Osteocyte (in vitro differentiated cells): ENCODE measurements around the gene DPP7. TPM values are rescaled to one million over a fixed set of nuclear protein-coding genes. Genes with fewer than 3 reads are reported as not detected.

ENCODE experiments used
- DNase-seq: peaks from one replicate; pipeline ENCODE4 v3.0.0; 2021; ENCODE audit warnings: mixed read lengths; ENCODE audit not compliant: unreplicated experiment; ENCODE audit errors: extremely low spot score
- H3K27ac Mint-ChIP-seq: one replicate; pipeline ENCODE4 v1.8.0; 2021; ENCODE audit warnings: mild to moderate bottlenecking, mixed read lengths; ENCODE audit not compliant: unreplicated experiment
- H3K27me3 Mint-ChIP-seq: one replicate; pipeline ENCODE4 v1.8.0; 2021; ENCODE audit warnings: mixed read lengths; ENCODE audit not compliant: unreplicated experiment
- H3K36me3 Mint-ChIP-seq: one replicate; pipeline ENCODE4 v1.8.0; 2021; ENCODE audit warnings: mixed read lengths; ENCODE audit not compliant: unreplicated experiment
- H3K4me1 Mint-ChIP-seq: one replicate; pipeline ENCODE4 v1.8.0; 2021; ENCODE audit warnings: mixed read lengths; ENCODE audit not compliant: unreplicated experiment
- H3K4me3 Mint-ChIP-seq: one replicate; pipeline ENCODE4 v1.8.0; 2021; ENCODE audit warnings: mild to moderate bottlenecking, moderate library complexity, mixed read lengths; ENCODE audit not compliant: unreplicated experiment
- H3K9me3 Mint-ChIP-seq: one replicate; pipeline ENCODE4 v1.8.0; 2021; ENCODE audit warnings: mixed read lengths; ENCODE audit not compliant: unreplicated experiment
- total RNA-seq: library from RNA; stranded (reverse); gene quantifications from 2 replicates; pipeline ENCODE4 v1.2.1, GENCODE V29; 2021
- TF ChIP-seq, protein P1 (sequence below): fragments of 200-600 bp; sonication (generic); IDR thresholded peaks from 2 replicates; pipeline ENCODE4 v1.5.0; 2021; ENCODE audit warnings: antibody characterized with exemption, mild to moderate bottlenecking, moderate library complexity

DPP7 gene
- total RNA-seq, 1 donor from 2014 or later: 118 TPM

- Mint-ChIP-seq H3K36me3 (peaks cover 26% of the 10 kb centered on the region), H3K9me3 (no peaks in the 10 kb centered on the region), H3K27me3 (no peaks in the 10 kb centered on the region), H3K4me1 (no peaks in the 10 kb centered on the region), H3K4me3 (no peak overlapping the region), H3K27ac (no peak overlapping the region)
- TF ChIP-seq, protein P1, sequence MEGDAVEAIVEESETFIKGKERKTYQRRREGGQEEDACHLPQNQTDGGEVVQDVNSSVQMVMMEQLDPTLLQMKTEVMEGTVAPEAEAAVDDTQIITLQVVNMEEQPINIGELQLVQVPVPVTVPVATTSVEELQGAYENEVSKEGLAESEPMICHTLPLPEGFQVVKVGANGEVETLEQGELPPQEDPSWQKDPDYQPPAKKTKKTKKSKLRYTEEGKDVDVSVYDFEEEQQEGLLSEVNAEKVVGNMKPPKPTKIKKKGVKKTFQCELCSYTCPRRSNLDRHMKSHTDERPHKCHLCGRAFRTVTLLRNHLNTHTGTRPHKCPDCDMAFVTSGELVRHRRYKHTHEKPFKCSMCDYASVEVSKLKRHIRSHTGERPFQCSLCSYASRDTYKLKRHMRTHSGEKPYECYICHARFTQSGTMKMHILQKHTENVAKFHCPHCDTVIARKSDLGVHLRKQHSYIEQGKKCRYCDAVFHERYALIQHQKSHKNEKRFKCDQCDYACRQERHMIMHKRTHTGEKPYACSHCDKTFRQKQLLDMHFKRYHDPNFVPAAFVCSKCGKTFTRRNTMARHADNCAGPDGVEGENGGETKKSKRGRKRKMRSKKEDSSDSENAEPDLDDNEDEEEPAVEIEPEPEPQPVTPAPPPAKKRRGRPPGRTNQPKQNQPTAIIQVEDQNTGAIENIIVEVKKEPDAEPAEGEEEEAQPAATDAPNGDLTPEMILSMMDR: no peak
- DNase-seq: no peak
Observed at GRCh38 chr9:137099231-137099630, 15.3 kb downstream of the DPP7 start.

- Mint-ChIP-seq H3K27me3 (no peaks in the 10 kb centered on the region), H3K4me1 (no peaks in the 10 kb centered on the region), H3K36me3 (peaks cover 31% of the 10 kb centered on the region), H3K27ac (no peak overlapping the region), H3K9me3 (no peaks in the 10 kb centered on the region), H3K4me3 (no peak overlapping the region)
- TF ChIP-seq, protein P1: no peak
- no peak for DNase-seq
Observed at GRCh38 chr9:137097761-137098462, 16.6 kb downstream of the DPP7 start.

- Mint-ChIP-seq H3K9me3 (no peaks in the 10 kb centered on the region), H3K4me1 (no peaks in the 10 kb centered on the region), H3K4me3 (no peak overlapping the region), H3K27ac (no peak overlapping the region), H3K36me3 (peaks cover 37% of the 10 kb centered on the region), H3K27me3 (no peaks in the 10 kb centered on the region)
- no peak for DNase-seq
- TF ChIP-seq, protein P1: no peak
Observed at GRCh38 chr9:137096785-137097546, 17.6 kb downstream of the DPP7 start.

DNA sequence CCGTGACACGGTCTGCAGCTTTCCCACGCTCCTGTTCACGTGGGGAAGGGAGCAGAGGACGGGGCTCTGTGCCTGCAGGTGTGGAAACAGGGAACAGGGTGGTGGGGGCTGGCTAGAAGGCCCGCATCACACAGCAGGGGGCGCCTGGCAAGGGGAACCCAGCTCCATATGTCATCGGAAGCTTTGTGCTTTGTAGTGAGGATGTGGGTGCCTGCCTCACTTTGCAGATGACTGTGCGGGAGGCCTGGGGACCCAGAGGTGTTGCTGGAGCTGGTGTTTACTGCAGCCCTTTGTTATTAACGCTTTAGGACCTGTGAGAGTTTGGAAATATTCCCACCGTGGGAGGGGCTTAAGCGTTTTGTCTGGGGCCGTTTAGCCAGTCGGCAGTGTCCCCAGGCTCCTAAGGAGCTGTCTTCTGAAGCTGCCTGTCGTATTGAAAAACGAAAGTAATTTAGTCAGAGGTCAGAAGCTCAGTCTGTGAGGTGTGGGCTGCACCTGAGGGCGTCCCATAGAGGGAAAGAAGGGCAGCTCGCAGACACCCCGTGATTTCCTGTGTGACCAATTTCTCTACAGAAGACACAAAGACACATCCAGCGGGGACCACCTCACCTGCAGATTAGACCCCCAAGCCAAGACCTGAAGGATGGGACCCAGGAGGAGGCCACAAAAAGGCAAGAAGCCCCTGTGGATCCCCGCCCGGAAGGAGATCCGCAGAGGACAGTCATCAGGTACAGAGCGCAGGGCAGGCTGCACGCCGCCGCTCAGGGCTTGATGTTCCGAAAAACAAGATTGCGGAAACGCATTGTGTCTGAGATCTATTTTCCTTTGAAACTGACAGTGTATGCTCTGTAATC is 18.6 kb downstream of the DPP7 start:
- Mint-ChIP-seq H3K27ac (no peak overlapping the region), H3K4me3 (no peak overlapping the region), H3K4me1 (no peaks in the 10 kb centered on the region), H3K36me3 (peaks cover 37% of the 10 kb centered on the region), H3K27me3 (no peaks in the 10 kb centered on the region), H3K9me3 (no peaks in the 10 kb centered on the region)
- TF ChIP-seq, protein P1: no peak
- no peak for DNase-seq
